DOHH2 (cell line): ENCODE measurements around the gene SLC35F5.

Experiments
- H3F3A ChIP-seq: fragments of 200-600 bp; sonication (generic), shearing (Covaris generic); 2 replicates; pipeline ENCODE4 v1.6.0; 2016; ENCODE audit warnings: antibody characterized with exemption, mild to moderate bottlenecking; ENCODE audit not compliant: control insufficient read depth, insufficient read depth
- H3K27ac ChIP-seq: fragments of 200-600 bp; sonication (generic); 2 replicates; pipeline ENCODE4 v1.5.1; 2014; ENCODE audit warnings: low read depth, mild to moderate bottlenecking, low read length, moderate library complexity
- H3K27me3 ChIP-seq: fragments of 200-600 bp; sonication (generic); 2 replicates; pipeline ENCODE4 v1.6.1; 2014; ENCODE audit warnings: mild to moderate bottlenecking, low read length, mixed read lengths; ENCODE audit not compliant: control insufficient read depth
- H3K36me3 ChIP-seq: fragments of 200-600 bp; sonication (generic); 2 replicates; pipeline ENCODE4 v1.6.1; 2014; ENCODE audit warnings: mild to moderate bottlenecking, low read length, moderate library complexity, mixed read lengths; ENCODE audit not compliant: control insufficient read depth
- H3K4me1 ChIP-seq: fragments of 200-600 bp; sonication (generic); 2 replicates; pipeline ENCODE4 v1.6.1; 2014; ENCODE audit warnings: mild to moderate bottlenecking, low read length, mixed read lengths; ENCODE audit not compliant: control insufficient read depth
- H3K4me2 ChIP-seq: fragments of 200-600 bp; sonication (generic); 2 replicates; pipeline ENCODE4 v1.6.0; 2014; ENCODE audit warnings: mild to moderate bottlenecking, low read length, moderate library complexity
- H3K4me3 ChIP-seq: fragments of 200-600 bp; sonication (generic); 2 replicates; pipeline ENCODE4 v1.5.1; 2014; ENCODE audit warnings: mild to moderate bottlenecking, low read length, mixed read lengths
- H3K79me2 ChIP-seq: fragments of 200-600 bp; sonication (generic); 2 replicates; pipeline ENCODE4 v1.6.1; 2014; ENCODE audit warnings: mild to moderate bottlenecking, low read length, mixed read lengths; ENCODE audit not compliant: control insufficient read depth
- H3K9me2 ChIP-seq: fragments of 200-600 bp; sonication (generic); replicated peaks from 2 replicates; pipeline ENCODE4 v1.6.1; 2014; ENCODE audit warnings: mild to moderate bottlenecking, low read length, mixed read lengths; ENCODE audit not compliant: control insufficient read depth
- H3K9me3 ChIP-seq: fragments of 200-600 bp; sonication (generic); 2 replicates; pipeline ENCODE4 v1.6.1; 2014; ENCODE audit warnings: antibody characterized with exemption, low read length, mixed read lengths; ENCODE audit not compliant: control insufficient read depth, insufficient read depth
- H4K20me1 ChIP-seq: fragments of 200-600 bp; sonication (generic); 2 replicates; pipeline ENCODE4 v1.6.0; 2014; ENCODE audit warnings: low read depth, mild to moderate bottlenecking, antibody characterized with exemption, low read length, moderate library complexity; ENCODE audit not compliant: control insufficient read depth, insufficient read depth
- EZH2phosphoT487 ChIP-seq: fragments of 200-600 bp; sonication (generic); IDR thresholded peaks from 2 replicates; pipeline ENCODE4 v1.6.1; 2017; ENCODE audit warnings: borderline replicate concordance, mild to moderate bottlenecking, antibody characterized with exemption, low read length, moderate library complexity, mixed read lengths
- TF ChIP-seq, protein P1 (sequence below): fragments of 200-600 bp; sonication (generic); IDR thresholded peaks from one replicate; pipeline ENCODE4 v1.5.1; 2014; ENCODE audit warnings: antibody characterized with exemption, mild to moderate bottlenecking, low read depth, low read length; ENCODE audit not compliant: poor library complexity, severe bottlenecking

The SLC35F5 gene

DNA sequence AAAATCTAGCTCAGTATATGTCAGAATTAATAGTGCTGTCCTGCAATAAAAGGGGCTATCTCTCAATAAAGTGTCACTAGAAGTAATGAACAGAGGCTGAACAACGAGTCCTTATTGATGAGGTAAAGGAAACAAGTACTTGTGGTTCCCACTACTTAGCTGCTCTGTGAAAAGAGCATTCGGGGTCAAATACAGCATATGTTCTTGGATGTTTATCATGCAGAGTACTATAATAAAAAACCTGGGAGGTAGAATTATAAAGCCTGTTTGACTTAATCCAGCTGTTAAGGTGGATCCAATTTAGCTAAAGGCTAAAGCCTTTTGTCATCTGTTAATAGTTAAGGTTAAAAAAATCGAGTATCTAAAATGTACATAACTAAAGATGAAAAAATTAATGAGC lies 32.4 kb downstream of the SLC35F5 start:
- H3K79me2 ChIP-seq, result no peaks in the 10 kb centered on the region
- H3K4me1 ChIP-seq, result no peaks in the 10 kb centered on the region
- peaks cover 5% of the 10 kb centered on the region; the same call in 1 of the 2 replicates for H3F3A ChIP-seq
- H3K9me2 ChIP-seq, result no peaks in the 10 kb centered on the region
- H3K9me3 ChIP-seq, result no peaks in the 10 kb centered on the region
- no peak overlapping the region for H3K4me3 ChIP-seq
- no peak overlapping the region for H3K27ac ChIP-seq
- no peak overlapping the region for H3K4me2 ChIP-seq
- H4K20me1 ChIP-seq, result no peaks in the 10 kb centered on the region
- TF ChIP-seq EZH2phosphoT487, result no peak
- TF ChIP-seq, protein P1, sequence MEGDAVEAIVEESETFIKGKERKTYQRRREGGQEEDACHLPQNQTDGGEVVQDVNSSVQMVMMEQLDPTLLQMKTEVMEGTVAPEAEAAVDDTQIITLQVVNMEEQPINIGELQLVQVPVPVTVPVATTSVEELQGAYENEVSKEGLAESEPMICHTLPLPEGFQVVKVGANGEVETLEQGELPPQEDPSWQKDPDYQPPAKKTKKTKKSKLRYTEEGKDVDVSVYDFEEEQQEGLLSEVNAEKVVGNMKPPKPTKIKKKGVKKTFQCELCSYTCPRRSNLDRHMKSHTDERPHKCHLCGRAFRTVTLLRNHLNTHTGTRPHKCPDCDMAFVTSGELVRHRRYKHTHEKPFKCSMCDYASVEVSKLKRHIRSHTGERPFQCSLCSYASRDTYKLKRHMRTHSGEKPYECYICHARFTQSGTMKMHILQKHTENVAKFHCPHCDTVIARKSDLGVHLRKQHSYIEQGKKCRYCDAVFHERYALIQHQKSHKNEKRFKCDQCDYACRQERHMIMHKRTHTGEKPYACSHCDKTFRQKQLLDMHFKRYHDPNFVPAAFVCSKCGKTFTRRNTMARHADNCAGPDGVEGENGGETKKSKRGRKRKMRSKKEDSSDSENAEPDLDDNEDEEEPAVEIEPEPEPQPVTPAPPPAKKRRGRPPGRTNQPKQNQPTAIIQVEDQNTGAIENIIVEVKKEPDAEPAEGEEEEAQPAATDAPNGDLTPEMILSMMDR, result no peak
- peaks cover 67% of the 10 kb centered on the region for H3K36me3 ChIP-seq
- H3K27me3 ChIP-seq, result no peaks in the 10 kb centered on the region

DNA sequence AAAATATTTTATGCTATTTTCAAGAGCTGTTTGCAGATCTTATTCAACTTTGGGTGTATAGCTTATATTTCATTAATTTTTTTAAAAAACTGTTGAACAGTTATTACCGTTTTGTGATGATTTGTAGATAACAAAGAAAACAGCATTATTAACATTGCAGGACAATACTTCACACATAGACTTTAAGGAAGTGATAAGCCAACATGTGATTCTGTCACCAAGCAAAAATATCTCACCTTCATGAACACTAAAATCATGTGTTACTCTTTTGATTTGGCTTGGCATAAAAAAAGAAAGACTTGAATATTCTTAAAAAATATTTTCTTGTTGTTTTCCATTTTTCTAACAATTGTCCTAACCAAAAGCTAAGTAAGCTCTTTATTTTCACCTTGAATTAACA lies 33.0 kb downstream of the SLC35F5 start:
- Histone ChIP-seq H3K4me3 (no peak overlapping the region), H3F3A (peaks cover 5% of the 10 kb centered on the region; the same call in 1 of the 2 replicates), H4K20me1 (no peaks in the 10 kb centered on the region), H3K9me2 (no peaks in the 10 kb centered on the region), H3K9me3 (no peaks in the 10 kb centered on the region), H3K27ac (no peak overlapping the region), H3K4me2 (no peak overlapping the region), H3K36me3 (peaks cover 65% of the 10 kb centered on the region), H3K79me2 (no peaks in the 10 kb centered on the region), H3K27me3 (no peaks in the 10 kb centered on the region), H3K4me1 (no peaks in the 10 kb centered on the region)
- TF ChIP-seq, protein P1, result no peak
- TF ChIP-seq EZH2phosphoT487, result no peak

DNA sequence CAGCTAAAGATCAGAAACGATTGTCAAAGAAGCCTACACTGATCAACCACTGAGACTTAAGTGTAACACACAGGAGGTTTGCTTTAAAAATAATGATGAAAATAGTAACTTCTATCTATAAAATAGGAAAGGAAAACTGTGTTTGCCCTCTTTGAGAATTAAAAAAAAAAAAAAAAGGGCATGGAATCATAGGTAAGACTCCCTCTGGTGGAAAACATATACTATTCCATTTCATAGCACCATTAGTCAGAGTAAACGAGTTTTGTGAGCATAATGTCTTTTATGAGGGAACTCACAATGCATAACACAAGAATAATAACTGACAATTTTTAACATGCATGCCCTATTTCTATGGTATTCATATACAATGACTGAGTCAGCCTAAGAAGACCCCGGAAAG lies 36.3 kb downstream of the SLC35F5 start:
- Histone ChIP-seq H3F3A (peaks cover 5% of the 10 kb centered on the region; the same call in 1 of the 2 replicates), H3K4me2 (no peak overlapping the region), H3K4me1 (no peaks in the 10 kb centered on the region), H3K9me2 (no peaks in the 10 kb centered on the region), H3K9me3 (no peaks in the 10 kb centered on the region), H3K36me3 (peaks cover 74% of the 10 kb centered on the region), H3K27me3 (no peaks in the 10 kb centered on the region), H3K79me2 (no peaks in the 10 kb centered on the region), H4K20me1 (no peaks in the 10 kb centered on the region), H3K4me3 (no peak overlapping the region), H3K27ac (no peak overlapping the region)
- TF ChIP-seq, protein P1, result peak; percentile 36
- TF ChIP-seq EZH2phosphoT487, result no peak

DNA sequence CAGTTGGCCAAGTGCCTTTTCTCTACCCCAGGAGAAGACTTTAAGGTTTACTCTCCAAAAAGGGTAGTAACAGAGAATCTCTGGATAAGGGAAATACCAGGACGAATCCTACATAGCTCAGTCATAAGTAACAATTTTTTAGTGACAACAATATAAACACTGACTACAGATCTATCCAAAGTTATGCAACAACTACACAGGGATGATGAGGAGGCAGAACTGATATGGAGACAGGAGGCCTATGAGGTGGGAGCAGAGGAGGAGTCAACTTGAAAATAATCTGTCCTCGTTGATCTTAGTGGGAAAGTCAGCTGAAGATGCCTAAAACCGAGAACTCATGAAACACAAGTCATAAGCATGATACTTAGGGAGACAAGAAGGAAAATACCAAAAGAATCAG lies 40.2 kb downstream of the SLC35F5 start:
- no peak overlapping the region for H3K4me2 ChIP-seq
- peaks cover 67% of the 10 kb centered on the region for H3K36me3 ChIP-seq
- no peaks in the 10 kb centered on the region for H4K20me1 ChIP-seq
- H3K9me2 ChIP-seq, result no peaks in the 10 kb centered on the region
- H3F3A ChIP-seq, result 0 out of 2 replicates have a peak, but pooled peaks cover 3% of the 10 kb centered on the region
- no peak overlapping the region for H3K27ac ChIP-seq
- H3K27me3 ChIP-seq, result no peaks in the 10 kb centered on the region
- H3K4me1 ChIP-seq, result no peaks in the 10 kb centered on the region
- TF ChIP-seq EZH2phosphoT487, result no peak
- TF ChIP-seq, protein P1, result no peak
- H3K9me3 ChIP-seq, result no peaks in the 10 kb centered on the region
- H3K79me2 ChIP-seq, result no peaks in the 10 kb centered on the region
- H3K4me3 ChIP-seq, result no peak overlapping the region
